GM20000 (cell line): ENCODE data around the gene STK4.
A peak's percentile ranks its signal among the peaks of the same experiment; 100 is the strongest.

ENCODE experiments used
- DNase-seq: peaks from one replicate; pipeline ENCODE4 v3.0.0; 2012; ENCODE audit warnings: low spot score
- CTCF ChIP-seq: IDR thresholded peaks from 2 replicates; pipeline ENCODE4 v1.5.1; 2012; ENCODE audit warnings: mild to moderate bottlenecking, control low read depth; ENCODE audit errors: extremely low read depth, missing control alignments

The STK4 gene

GRCh38 chr20:44952731-44953130, 13.6 kb upstream of the STK4 start:
- no peak for DNase-seq
- TF ChIP-seq CTCF, result no peak

GRCh38 chr20:44954211-44954610, 12.1 kb upstream of the STK4 start:
- TF ChIP-seq CTCF, result no peak

GRCh38 chr20:44955270-44955669, 11.0 kb upstream of the STK4 start:
- DNase-seq, result no peak
- no peak for TF ChIP-seq CTCF

More at GRCh38 chr20:44954211-44954610, 12.1 kb upstream of the STK4 start:
- no peak for DNase-seq

- DNase-seq, result no peak
- TF ChIP-seq CTCF, result no peak
These were observed 9.9 kb upstream of the STK4 start for GRCh38 chr20:44956410-44956809.

- no peak for TF ChIP-seq CTCF
- DNase-seq, result no peak
These were observed 8.0 kb upstream of the STK4 start for GRCh38 chr20:44958276-44958675.

- TF ChIP-seq CTCF, result no peak
- DNase-seq, result no peak
These were observed 7.2 kb upstream of the STK4 start for GRCh38 chr20:44959082-44959637.

- peak; percentile 59 for DNase-seq
- TF ChIP-seq CTCF, result no peak
These were observed 6.6 kb upstream of the STK4 start for GRCh38 chr20:44959638-44960102.
